ENCODE data around the gene CACNA2D3. TPM values are rescaled to one million over a fixed set of nuclear protein-coding genes. Genes with fewer than 3 reads are reported as not detected.

Gene CACNA2D3
- total RNA-seq, 3 donors from 2014 or later = not detected

DNA sequence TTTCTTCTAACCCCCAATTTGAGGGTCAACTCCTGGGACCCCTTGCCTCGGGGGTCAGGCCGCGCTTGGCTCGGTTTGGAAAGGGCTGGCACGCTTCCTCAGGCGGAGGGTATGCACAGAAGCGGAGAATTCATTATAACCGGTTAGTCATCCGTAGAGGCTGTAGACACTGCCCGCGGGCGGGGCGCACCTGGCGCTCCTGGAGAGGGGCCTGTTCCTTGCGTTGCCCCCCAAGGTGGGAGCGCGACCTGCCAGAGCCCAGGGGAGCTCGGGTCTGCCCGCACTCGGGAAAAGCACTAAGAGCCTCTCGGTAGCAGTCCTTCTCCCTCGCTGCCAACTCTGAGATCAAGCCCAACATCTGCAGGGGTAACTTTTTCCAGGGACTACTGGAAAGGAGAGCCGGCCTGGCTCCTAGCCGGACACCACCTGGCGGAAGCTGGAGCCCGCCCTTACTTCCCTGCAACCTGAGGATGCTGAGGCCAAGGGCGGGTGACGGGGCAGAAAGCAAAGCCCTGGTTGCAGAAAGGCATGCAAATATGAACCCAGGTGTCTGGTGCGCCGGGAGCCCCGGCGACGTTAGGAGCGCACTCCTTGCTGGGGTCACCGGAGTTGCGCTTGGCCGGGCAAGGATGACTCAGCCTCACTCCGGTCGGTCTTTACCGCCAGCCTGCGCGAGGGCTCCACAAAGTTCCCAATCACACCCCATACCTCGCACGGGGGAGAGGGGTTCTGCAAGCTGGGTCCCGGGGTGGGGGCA is 1.5 kb upstream of the CACNA2D3 start:
- H3K4me3 Mint-ChIP-seq = no peak overlapping the region

DNA sequence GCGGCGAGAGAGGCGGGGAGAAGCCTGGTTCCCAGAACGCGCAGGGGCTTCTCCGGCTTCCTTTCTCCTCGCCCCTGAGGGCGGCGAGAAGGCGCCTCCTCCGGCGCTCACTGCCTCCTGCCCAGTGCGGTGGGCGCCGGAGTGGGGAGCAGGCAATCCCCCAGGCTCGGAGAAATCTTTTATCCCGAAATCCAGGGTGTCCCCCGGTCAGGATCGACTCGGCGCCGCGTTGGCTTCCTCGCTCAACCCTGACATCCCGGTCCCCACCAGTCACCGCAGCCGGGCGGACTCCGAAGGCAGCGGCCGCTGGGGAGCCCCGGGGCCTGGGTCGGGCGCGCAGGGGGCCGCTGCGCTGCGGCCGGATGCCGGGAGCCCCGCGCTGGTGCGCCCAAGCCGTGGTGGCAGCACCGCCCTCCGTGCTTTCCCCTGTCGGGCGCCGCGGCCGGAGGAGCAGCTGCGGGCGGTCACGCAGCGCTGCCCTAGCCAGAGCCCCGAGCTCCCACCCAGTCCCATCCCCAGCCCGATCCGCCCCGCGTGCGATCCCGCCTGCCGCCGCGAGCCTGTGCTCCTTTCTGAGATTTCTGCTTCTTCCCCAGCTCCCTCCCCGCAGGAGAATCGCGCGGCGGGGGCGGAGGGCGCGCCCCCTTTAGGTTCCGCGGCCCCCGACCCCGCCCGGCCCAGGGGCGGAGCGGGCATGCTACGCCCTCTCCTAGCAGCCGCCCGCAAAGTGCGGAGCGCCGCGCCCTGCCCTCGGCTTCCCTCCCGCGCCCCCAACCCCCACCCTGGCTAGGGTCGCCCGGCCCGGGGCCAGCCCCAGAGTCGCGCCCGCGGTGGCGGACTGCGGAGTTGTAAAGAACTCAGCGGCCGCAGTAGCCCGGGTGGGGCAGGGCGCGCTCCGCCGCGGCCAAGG is 683 bp upstream of the CACNA2D3 start:
- no peak for DNase-seq
- peak in 1 of 2 donors; percentile 21 for ATAC-seq
- Mint-ChIP-seq H3K9me3 (no peaks in the 10 kb centered on the region), H3K27me3 (ENCODE audit: low read depth) (peaks cover 49% of the 10 kb centered on the region), H3K4me1 (ENCODE audit: low read depth) (peaks cover 6% of the 10 kb centered on the region), H3K36me3 (ENCODE audit: insufficient read depth) (no peaks in the 10 kb centered on the region), H3K4me3 (no peak overlapping the region)

More for the DNA sequence above, 1.5 kb upstream of the CACNA2D3 start:
- ATAC-seq (no peak), DNase-seq (no peak)
- Mint-ChIP-seq H3K9me3 (peaks cover 6% of the 10 kb centered on the region), H3K36me3 (ENCODE audit: insufficient read depth) (no peaks in the 10 kb centered on the region), H3K4me1 (ENCODE audit: low read depth) (peaks cover 6% of the 10 kb centered on the region), H3K27me3 (ENCODE audit: low read depth) (peaks cover 49% of the 10 kb centered on the region)

DNA sequence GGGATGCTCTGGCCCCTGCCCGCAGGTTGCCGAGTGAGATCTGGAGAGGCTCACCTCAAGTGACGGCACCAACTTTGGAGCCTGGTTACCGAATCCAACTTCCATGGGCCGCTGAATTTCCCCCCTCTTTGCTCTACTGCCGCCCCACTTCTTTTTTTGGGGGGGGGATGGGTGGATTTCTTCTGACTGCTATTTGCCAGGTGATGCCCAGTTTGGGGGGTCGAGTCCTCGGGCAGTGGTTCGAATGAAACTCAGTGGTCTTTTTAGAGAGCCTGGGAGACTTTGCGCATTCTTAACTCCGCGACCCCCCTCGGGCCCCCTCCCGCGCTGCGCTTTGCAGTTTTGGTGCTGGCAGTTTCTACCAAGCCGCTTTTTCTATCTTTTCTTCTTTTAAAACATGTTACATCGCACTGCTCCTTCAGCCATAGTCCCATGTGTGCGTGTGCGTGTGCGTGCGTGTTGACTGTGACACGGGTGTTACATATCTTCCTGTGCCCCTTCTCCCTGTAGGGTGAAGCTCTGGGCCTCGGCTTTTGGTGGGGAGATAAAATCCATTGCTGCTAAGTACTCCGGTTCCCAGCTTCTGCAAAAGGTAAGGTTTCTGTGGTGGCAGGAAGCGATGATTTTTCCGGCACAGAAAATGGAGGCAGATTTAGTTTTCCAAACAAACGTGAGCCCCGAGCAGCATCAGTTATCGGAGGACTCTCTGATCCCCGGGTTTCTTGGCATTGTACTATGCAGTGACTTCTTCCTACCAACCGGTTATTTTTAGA is 837 bp downstream of the CACNA2D3 start:
- DNase-seq (no peak), ATAC-seq (no peak)
- H3K27me3 Mint-ChIP-seq (ENCODE audit: low read depth) = peaks cover 41% of the 10 kb centered on the region
- H3K9me3 Mint-ChIP-seq = no peaks in the 10 kb centered on the region
- H3K4me3 Mint-ChIP-seq = no peak overlapping the region
- no peaks in the 10 kb centered on the region for H3K36me3 Mint-ChIP-seq (ENCODE audit: insufficient read depth)
- H3K4me1 Mint-ChIP-seq (ENCODE audit: low read depth) = peaks cover 6% of the 10 kb centered on the region

DNA sequence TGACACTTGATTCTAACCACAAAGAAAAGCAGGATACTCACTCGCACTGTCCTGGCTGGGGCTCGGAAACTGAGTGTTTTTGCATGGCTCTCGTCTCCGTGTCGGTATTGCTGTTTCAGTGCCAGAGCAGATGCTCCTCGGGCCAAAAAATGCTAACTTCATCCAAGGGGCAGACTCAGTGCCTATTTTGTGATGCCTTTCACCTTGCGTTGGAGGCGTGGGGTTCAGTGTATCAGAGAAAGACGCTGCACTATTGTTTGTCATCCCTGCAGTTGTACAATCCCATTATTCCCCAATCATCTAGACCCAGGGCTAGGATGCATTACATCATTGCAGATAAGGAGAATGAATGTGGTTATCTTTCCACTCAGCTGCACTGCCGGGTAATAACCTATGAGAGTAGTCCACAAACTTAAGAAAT is 1.4 kb downstream of the CACNA2D3 start:
- DNase-seq = no peak
- Mint-ChIP-seq H3K9me3 (no peaks in the 10 kb centered on the region), H3K4me3 (no peak overlapping the region), H3K4me1 (ENCODE audit: low read depth) (peaks cover 6% of the 10 kb centered on the region), H3K27me3 (ENCODE audit: low read depth) (peaks cover 41% of the 10 kb centered on the region), H3K36me3 (ENCODE audit: insufficient read depth) (no peaks in the 10 kb centered on the region)
- ATAC-seq = no peak

DNA sequence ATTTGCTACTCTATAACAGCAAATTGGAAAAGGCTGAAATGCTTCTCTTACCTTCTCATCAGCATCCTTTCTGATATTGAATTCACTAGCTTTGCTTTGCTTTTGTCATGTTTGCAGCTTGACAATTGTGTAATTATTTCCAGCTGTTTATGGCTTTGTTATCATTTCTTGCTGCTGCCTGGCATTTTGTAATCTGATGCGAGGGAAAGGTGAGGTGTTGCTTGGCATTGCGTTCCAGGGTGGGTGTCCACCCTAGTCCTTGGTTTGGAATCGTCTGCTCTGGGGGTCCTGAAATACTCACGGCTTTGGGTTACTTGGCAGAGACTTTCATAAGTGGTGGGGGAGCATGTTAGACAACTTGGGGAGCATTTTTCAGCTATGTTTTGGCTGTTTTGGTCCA is 2.9 kb downstream of the CACNA2D3 start:
- Mint-ChIP-seq H3K27me3 (ENCODE audit: low read depth) (peaks cover 35% of the 10 kb centered on the region), H3K36me3 (ENCODE audit: insufficient read depth) (no peaks in the 10 kb centered on the region), H3K4me1 (ENCODE audit: low read depth) (peaks cover 6% of the 10 kb centered on the region), H3K9me3 (no peaks in the 10 kb centered on the region), H3K4me3 (no peak overlapping the region)
- DNase-seq = no peak
- ATAC-seq = no peak

DNA sequence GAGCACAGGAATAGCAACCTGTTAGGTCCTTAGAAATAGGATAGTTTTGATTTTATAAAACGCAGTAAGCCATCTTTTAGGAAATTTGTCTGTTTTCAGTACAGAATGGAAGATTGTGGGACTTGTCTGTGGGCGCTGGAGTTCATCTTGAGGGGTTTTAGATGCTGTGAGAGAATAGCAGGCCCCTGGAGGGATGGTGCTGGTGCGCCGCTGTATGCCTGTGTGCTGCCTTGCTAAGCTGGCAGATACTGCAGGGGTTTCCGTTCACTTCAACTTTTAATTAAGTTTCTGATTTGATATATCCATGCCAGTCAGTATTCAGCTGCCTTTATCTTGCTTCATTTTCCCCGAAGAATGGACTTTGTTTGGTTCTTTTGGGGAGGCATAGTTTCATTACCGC is 4.2 kb downstream of the CACNA2D3 start:
- Mint-ChIP-seq H3K4me1 (ENCODE audit: low read depth) (peaks cover 6% of the 10 kb centered on the region), H3K9me3 (no peaks in the 10 kb centered on the region)
- no peak for ATAC-seq

DNA sequence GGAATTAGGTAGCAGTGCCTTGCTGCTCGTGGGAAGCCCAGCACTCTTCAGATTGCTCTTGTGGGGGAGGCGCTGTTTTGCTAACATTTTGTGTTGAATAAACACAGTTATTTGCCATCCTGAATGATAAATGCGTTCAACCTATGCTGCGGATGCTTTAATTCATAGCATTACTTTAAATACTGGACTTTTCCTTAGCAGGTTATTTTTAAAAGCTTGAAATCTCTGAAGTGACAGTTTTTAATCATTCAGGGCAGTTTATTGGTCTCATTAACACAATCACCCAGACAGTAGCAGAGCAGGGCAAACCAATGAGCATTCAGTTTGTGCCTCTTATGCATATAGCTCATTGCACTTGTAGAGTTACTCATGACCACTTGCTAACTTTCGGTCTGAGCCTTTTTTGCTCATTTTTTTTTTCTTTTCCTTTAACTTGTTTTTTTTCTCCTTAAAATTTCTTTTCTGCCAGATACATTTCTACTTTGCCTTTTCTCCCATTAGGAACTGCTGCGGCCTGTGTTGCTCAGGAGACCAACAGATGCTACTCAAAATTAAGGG is 5.2 kb downstream of the CACNA2D3 start:
- H3K4me3 Mint-ChIP-seq = no peak overlapping the region
- no peak for DNase-seq
- H3K27me3 Mint-ChIP-seq (ENCODE audit: low read depth) = peaks cover 27% of the 10 kb centered on the region
- peaks cover 6% of the 10 kb centered on the region for H3K4me1 Mint-ChIP-seq (ENCODE audit: low read depth)
- H3K9me3 Mint-ChIP-seq = no peaks in the 10 kb centered on the region
- H3K36me3 Mint-ChIP-seq (ENCODE audit: insufficient read depth) = no peaks in the 10 kb centered on the region
- ATAC-seq = no peak

More for the DNA sequence above, 4.2 kb downstream of the CACNA2D3 start:
- H3K4me3 Mint-ChIP-seq = no peak overlapping the region
- no peaks in the 10 kb centered on the region for H3K36me3 Mint-ChIP-seq (ENCODE audit: insufficient read depth)
- DNase-seq = no peak
- peaks cover 27% of the 10 kb centered on the region for H3K27me3 Mint-ChIP-seq (ENCODE audit: low read depth)

DNA sequence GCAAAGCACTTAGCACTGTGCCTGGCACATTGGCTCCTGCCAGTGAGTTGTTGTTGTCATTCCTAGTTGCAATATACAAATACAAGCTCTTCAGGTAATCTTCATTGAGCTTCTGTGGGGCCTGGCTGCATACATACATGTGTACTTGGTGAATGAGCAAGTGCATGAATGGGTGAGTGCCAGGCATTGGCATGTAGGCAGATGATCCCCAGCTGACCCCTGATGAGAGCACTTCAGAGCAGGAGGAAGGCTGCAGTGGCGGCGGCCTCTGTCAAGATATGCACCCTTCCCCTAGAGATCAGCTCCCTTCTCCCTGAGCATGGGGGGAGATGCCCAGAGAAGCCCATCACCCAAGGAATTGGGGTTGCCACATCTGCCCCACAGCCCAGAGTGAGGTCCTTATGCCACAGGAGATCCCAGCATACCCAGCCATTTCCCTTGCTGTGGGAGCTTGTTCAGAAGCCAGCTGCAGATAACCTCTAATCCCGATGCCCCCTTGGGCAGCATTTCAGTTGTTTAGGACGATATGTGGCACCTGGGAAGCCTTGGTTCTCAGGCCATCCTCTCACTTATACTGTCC is 8.8 kb downstream of the CACNA2D3 start:
- H3K9me3 Mint-ChIP-seq = no peaks in the 10 kb centered on the region

DNA sequence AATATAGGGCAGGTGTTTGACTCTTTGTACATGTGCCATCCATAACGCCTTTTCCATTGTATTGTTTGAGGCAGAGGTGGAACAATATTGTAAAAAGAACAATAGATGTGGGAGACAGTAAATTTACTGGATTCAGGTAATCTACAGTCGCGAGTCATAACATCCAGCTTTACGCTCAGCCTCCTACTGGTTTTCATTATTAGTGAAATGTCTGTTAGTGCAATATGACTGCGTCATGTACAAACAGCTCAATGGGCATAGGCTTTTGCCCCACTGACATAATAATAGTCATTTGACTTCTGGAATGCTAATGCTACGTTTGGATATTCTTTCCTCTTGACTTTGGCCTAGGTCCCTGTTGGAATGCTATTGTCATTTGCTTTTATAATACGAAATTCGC is 9.5 kb downstream of the CACNA2D3 start:
- Mint-ChIP-seq H3K27me3 (ENCODE audit: low read depth) (peaks cover 3% of the 10 kb centered on the region), H3K4me3 (no peak overlapping the region), H3K4me1 (ENCODE audit: low read depth) (no peaks in the 10 kb centered on the region), H3K36me3 (ENCODE audit: insufficient read depth) (no peaks in the 10 kb centered on the region), H3K9me3 (no peaks in the 10 kb centered on the region)
- ATAC-seq (no peak), DNase-seq (no peak)

More for the DNA sequence above, 8.8 kb downstream of the CACNA2D3 start:
- Mint-ChIP-seq H3K4me1 (ENCODE audit: low read depth) (no peaks in the 10 kb centered on the region), H3K4me3 (no peak overlapping the region), H3K36me3 (ENCODE audit: insufficient read depth) (no peaks in the 10 kb centered on the region), H3K27me3 (ENCODE audit: low read depth) (peaks cover 3% of the 10 kb centered on the region)
- DNase-seq = no peak
- ATAC-seq = no peak

DNA sequence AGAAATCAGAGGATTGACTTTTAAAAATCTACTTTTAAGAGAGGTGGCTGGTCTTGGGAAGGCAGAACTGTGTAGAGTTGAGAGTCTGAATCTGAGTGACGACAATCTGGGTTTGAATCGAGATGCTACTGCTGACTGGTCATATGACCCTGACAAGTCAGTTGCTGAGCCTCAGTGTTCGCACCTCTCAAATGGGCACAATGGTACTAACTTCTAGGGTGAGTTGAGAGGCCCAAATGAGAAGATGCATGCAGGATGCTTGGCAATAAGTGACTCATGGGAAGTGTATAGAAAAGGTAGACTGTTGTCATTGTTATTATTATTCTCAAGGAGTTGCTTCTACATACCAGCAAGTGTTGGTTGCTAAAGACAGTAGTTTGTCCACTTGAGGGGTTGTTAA is 10.3 kb downstream of the CACNA2D3 start:
- H3K36me3 Mint-ChIP-seq (ENCODE audit: insufficient read depth) = no peaks in the 10 kb centered on the region
- H3K4me1 Mint-ChIP-seq (ENCODE audit: low read depth) = no peaks in the 10 kb centered on the region

DNA sequence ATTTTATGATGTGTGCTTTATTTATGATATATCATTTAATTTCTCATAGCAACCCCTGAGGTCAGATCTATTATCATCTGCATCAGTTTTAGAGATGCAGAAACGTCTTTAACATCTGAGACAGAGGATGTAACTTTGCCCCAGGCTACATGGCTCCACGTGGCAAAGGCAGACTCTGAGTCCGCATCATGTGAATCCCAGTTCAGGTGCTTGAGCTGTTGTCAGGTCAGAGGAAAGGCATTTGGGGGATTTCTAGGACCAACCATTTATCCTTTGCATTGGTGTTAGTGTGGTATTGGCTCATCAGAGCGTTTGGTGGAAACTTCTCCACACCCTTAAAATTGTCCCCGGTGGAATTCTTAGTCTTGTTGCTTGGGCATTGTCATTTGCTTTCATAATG is 10.8 kb downstream of the CACNA2D3 start:
- ATAC-seq (no peak), DNase-seq (no peak)
- H3K27me3 Mint-ChIP-seq (ENCODE audit: low read depth) = peaks cover 3% of the 10 kb centered on the region
- H3K36me3 Mint-ChIP-seq (ENCODE audit: insufficient read depth) = no peaks in the 10 kb centered on the region
- no peak overlapping the region for H3K4me3 Mint-ChIP-seq
- H3K4me1 Mint-ChIP-seq (ENCODE audit: low read depth) = no peaks in the 10 kb centered on the region
- no peaks in the 10 kb centered on the region for H3K9me3 Mint-ChIP-seq

More for the DNA sequence above, 10.3 kb downstream of the CACNA2D3 start:
- H3K27me3 Mint-ChIP-seq (ENCODE audit: low read depth) = peaks cover 3% of the 10 kb centered on the region
- H3K9me3 Mint-ChIP-seq = no peaks in the 10 kb centered on the region
- no peak for ATAC-seq
- H3K4me3 Mint-ChIP-seq = no peak overlapping the region
- no peak for DNase-seq

DNA sequence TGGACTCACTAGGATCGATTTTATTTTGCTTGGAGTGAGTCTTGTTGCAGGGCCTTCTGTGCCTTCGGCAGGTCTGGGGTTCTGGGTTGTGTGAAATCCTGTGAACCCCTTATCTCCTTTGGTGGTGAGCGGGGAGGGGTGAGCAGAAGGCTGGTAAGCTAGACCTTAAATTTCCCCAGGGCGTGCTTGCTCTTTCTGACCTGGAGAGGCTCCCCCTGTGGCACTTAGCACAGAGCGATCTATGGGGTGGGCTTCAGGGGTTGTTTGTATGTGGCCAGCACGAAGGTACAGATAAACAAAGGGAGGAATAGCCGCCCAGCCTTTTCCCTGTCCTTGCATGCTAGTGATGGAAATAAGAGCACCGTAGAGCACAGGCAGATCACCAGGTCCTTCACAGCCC is 11.8 kb downstream of the CACNA2D3 start:
- Mint-ChIP-seq H3K9me3 (no peaks in the 10 kb centered on the region), H3K4me3 (no peak overlapping the region), H3K4me1 (ENCODE audit: low read depth) (no peaks in the 10 kb centered on the region), H3K36me3 (ENCODE audit: insufficient read depth) (no peaks in the 10 kb centered on the region), H3K27me3 (ENCODE audit: low read depth) (peaks cover 3% of the 10 kb centered on the region)
- no peak for DNase-seq
- ATAC-seq = no peak

DNA sequence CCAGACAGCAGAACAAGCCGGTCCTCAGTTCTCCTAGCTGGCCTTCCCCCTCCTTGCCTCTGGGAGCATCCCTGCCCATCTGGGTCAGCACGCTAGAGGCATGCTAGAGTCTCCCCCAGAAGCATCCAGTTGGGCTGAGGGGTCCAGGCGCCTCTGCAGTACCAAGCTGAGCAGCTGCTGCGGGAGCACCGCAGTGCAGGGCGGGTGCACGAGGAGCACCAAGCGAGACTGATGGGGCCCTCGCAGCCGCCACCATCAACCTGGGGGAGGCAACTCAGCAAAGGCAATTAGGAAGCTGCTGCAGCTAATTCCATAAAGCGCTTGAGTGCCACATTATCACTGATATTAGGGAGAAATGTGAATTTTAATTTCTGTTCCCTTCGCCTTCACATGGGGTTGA is 12.4 kb downstream of the CACNA2D3 start:
- H3K36me3 Mint-ChIP-seq (ENCODE audit: insufficient read depth) = no peaks in the 10 kb centered on the region
- ATAC-seq = no peak
- H3K27me3 Mint-ChIP-seq (ENCODE audit: low read depth) = peaks cover 3% of the 10 kb centered on the region
- no peak overlapping the region for H3K4me3 Mint-ChIP-seq
- H3K9me3 Mint-ChIP-seq = no peaks in the 10 kb centered on the region
- DNase-seq = no peak
- H3K4me1 Mint-ChIP-seq (ENCODE audit: low read depth) = no peaks in the 10 kb centered on the region

DNA sequence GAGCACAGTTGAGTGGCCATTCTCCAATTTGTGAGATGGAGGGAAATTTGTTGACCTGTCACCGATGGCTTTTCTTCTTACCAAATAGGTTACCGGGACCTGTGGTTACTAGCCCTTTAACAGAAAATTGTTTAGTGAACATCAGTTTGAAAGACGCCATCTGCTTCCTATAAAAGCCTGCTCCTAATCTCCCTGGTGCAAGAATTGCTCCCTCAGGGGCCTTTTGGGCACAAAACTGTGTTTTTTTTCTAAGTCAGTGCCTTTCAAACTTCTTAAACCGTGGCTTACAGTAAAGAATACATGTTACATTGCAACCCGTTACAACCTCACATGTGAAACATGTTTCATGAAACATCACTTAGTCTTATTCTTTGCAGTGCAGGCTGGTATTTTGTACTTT is 15.0 kb downstream of the CACNA2D3 start:
- Mint-ChIP-seq H3K4me1 (ENCODE audit: low read depth) (no peaks in the 10 kb centered on the region), H3K36me3 (ENCODE audit: insufficient read depth) (no peaks in the 10 kb centered on the region), H3K27me3 (ENCODE audit: low read depth) (peaks cover 6% of the 10 kb centered on the region), H3K4me3 (no peak overlapping the region), H3K9me3 (no peaks in the 10 kb centered on the region)
- ATAC-seq (no peak), DNase-seq (no peak)

All from activated T-cell treated with anti-CD3 and anti-CD28 coated beads, Interleukin-2, amount 50 U/mL, for 4 hours (primary cell).